Embryonic facial prominence (tissue), 1 donor: Measurements from ENCODE around the gene DLGAP1.

Source experiments
- DNase-seq: peaks from one replicate; pipeline ENCODE4 v3.0.0-alpha.2; 2016; ENCODE audit errors: extremely low spot score

Gene DLGAP1

GRCh38 chr18:3692691-3693090 lies 762.4 kb downstream of the DLGAP1 start:
- no peak for DNase-seq

- no peak for DNase-seq
Measured at GRCh38 chr18:3692113-3692621, 762.9 kb downstream of the DLGAP1 start.

GRCh38 chr18:3691705-3692104 lies 763.4 kb downstream of the DLGAP1 start:
- no peak for DNase-seq

- DNase-seq, result no peak
Measured at GRCh38 chr18:3690764-3691066, 764.4 kb downstream of the DLGAP1 start.

- DNase-seq, result no peak
Measured at GRCh38 chr18:3689986-3690763, 764.9 kb downstream of the DLGAP1 start.

GRCh38 chr18:3689091-3689490 lies 766.0 kb downstream of the DLGAP1 start:
- no peak for DNase-seq

- peak; percentile 86 for DNase-seq
Measured at GRCh38 chr18:3688690-3689089, 766.4 kb downstream of the DLGAP1 start.

- DNase-seq, result no peak
Measured at GRCh38 chr18:3683483-3683882, 771.6 kb downstream of the DLGAP1 start.

- no peak for DNase-seq
Measured at GRCh38 chr18:3682061-3682460, 773.0 kb downstream of the DLGAP1 start.

- no peak for DNase-seq
Measured at GRCh38 chr18:3679241-3679640, 775.9 kb downstream of the DLGAP1 start.

- DNase-seq, result no peak
Measured at GRCh38 chr18:3675994-3676393, 779.1 kb downstream of the DLGAP1 start.

GRCh38 chr18:3675446-3675845 lies 779.7 kb downstream of the DLGAP1 start:
- no peak for DNase-seq

- no peak for DNase-seq
Measured at GRCh38 chr18:3671176-3671575, 783.9 kb downstream of the DLGAP1 start.

GRCh38 chr18:3669376-3669775 lies 785.7 kb downstream of the DLGAP1 start:
- no peak for DNase-seq

GRCh38 chr18:3667255-3668137 lies 787.6 kb downstream of the DLGAP1 start:
- no peak for DNase-seq

- no peak for DNase-seq
Measured at GRCh38 chr18:3666526-3667254, 788.4 kb downstream of the DLGAP1 start.

GRCh38 chr18:3665780-3666525 lies 789.2 kb downstream of the DLGAP1 start:
- DNase-seq, result peak; percentile 74

- DNase-seq, result no peak
Measured at GRCh38 chr18:3665204-3665603, 789.9 kb downstream of the DLGAP1 start.

- DNase-seq, result no peak
Measured at GRCh38 chr18:3664563-3665178, 790.4 kb downstream of the DLGAP1 start.

- DNase-seq, result no peak
Measured at GRCh38 chr18:3663870-3664512, 791.1 kb downstream of the DLGAP1 start.

- DNase-seq, result no peak
Measured at GRCh38 chr18:3661989-3662388, 793.1 kb downstream of the DLGAP1 start.
